Fibroblast of mammary gland (primary cell): ENCODE measurements around the gene DCN.

ENCODE experiments used
- DNase-seq: peaks from one replicate; pipeline ENCODE4 v3.0.0-alpha.2; 2010; ENCODE audit warnings: low read depth
- H3K4me3 ChIP-seq: 2 replicates; pipeline ENCODE4 v1.5.1; 2011; ENCODE audit warnings: low read depth, mild to moderate bottlenecking, low read length, moderate library complexity; ENCODE audit not compliant: control insufficient read depth
- TF ChIP-seq, protein P1 (sequence below): conservative IDR thresholded peaks from 2 replicates; pipeline ENCODE4 v1.5.1; 2011; ENCODE audit warnings: low read depth, low read length, inconsistent platforms; ENCODE audit not compliant: control insufficient read depth, insufficient read depth

The DCN gene

DNA sequence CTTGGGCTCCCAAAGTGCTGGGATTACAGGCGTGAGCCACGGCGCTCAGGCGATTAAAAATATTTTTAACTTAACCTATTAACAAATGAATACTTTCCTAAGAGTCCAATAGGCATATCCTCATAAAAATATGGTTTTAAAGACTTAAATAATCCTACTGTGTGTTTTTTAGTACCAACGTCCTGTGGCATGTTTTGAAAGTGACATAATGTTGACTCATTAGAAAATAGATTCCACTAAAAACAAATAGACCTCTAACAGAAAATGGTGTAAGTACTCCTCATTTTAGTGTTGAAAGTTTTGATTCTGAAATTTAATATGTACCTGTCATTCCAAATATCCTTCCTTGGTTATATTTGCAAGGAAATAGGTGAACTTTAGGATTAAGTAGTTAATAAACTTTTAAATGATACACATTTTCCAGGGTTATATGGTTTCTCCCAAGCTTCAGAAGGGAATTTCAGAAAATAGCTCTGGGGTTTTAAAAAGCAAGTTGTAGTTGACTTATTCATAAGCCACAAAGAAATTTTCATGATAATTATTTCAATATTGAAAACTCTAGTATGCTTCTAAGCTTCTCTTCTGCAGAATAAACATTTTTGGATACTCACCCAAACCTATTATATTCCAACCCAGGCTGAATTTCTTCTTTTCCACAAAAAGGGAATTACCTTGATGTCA is 59.2 kb downstream of the DCN start:
- peak; percentile 33 for DNase-seq
- H3K4me3 ChIP-seq = no peak overlapping the region
- TF ChIP-seq, protein P1, sequence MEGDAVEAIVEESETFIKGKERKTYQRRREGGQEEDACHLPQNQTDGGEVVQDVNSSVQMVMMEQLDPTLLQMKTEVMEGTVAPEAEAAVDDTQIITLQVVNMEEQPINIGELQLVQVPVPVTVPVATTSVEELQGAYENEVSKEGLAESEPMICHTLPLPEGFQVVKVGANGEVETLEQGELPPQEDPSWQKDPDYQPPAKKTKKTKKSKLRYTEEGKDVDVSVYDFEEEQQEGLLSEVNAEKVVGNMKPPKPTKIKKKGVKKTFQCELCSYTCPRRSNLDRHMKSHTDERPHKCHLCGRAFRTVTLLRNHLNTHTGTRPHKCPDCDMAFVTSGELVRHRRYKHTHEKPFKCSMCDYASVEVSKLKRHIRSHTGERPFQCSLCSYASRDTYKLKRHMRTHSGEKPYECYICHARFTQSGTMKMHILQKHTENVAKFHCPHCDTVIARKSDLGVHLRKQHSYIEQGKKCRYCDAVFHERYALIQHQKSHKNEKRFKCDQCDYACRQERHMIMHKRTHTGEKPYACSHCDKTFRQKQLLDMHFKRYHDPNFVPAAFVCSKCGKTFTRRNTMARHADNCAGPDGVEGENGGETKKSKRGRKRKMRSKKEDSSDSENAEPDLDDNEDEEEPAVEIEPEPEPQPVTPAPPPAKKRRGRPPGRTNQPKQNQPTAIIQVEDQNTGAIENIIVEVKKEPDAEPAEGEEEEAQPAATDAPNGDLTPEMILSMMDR = no peak

DNA sequence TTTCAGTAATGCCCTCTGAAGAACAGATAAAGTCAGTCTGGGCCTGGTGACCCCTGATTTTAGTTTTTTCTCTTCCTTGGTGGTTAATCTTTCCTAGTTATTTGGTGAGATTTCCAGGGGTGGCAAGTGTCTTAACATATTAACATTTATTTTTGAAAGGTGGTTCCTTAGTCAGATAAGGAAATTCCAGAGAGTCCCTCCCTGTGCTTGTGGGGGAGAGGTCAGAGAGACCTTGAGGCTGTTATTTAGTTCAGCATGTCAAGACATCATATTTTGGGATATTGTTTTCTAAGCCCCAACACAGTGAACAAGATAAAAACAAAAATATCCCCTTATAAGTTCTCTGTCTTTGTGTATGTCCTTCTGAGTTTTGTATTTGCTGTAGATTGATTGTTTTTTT is 61.8 kb downstream of the DCN start:
- H3K4me3 ChIP-seq = no peak overlapping the region
- TF ChIP-seq, protein P1 = no peak
- DNase-seq = no peak

DNA sequence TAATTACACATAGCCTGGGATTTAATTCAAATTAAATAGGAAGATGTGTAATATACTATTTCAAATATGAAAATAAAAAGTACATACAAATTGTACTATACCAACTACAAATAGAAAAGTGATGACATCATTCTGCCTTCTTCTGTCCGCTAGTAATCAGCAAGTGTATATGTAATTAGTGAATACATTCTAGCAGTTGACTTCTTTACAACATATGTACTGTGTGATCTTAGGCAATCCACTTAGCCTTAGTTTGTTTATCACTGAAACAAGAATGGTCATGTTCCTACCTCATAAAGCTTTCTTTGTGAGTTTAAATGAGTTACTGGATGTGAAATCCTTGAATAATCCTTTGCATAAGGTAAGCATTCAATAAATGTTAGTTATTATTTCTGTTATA is 63.5 kb downstream of the DCN start:
- DNase-seq = no peak
- no peak overlapping the region for H3K4me3 ChIP-seq
- TF ChIP-seq, protein P1 = no peak

DNA sequence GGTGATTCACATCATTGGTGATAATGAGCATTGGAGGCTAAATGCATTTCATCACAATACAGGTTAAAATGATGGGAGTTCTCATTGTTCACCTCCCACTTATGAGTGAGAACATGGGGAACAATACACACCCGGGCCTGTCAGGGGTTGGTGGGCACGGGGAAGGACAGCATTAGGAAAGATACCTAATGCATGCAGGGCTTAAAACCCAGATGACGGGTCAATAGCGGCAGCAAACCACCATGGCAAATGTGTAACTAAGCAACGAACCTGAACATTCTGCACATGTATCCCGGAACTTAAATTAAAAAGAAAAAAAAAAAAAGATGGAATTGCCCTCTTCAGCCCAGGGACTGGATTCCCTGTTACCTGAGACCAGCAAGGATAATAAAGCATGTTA is 69.0 kb downstream of the DCN start:
- no peak for DNase-seq
- H3K4me3 ChIP-seq = no peak overlapping the region
- TF ChIP-seq, protein P1 = no peak

DNA sequence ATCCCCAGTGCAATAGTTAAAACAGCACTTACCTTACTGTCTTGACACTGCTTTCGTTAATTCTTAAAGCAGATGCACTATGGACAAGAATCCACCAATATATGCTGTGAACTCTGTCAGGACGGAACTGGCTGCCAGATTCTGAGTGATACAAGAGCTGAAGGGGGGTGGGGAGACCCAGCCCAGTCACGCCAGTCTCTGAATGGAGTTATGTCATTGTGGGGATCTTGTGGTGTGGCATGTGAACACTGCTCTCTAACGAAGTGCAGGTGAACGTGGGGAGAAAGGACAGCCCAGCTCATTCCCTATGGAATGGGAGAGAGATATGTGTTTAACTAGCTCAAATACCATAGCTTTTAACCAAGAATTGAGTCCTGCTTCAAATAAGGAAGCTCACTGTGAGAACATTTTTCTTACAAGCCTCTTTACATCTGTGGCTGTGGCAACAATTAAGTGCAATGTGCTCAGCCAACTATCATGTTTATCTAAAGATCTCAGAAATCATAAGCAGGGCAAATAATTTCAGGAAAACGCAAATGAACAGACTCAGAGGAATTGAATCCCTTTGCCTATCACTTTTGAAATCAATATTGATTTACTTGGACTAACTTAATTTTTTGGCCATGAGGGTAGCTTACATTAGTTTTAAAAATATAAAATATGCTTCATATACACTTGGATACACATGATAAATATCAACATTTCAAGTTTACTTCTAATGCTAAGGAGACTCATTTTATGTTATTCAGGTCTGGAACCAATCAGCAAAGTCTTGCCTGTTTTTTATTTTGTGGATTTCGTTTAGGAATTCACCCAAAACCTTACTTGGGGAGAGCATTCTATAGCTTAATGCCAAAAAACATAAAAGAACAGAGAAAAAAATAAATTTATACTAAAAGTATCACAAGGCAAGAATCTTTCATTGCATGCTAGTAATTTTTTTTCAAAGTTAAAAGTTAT is 71.0 kb downstream of the DCN start, which contains the start of gene LUM:
LUM (minus strand) TSS at position 129 of the 960 bp plus-strand sequence. CDS start 2,515 bp downstream, outside the sequence.
- peak; percentile 81 for DNase-seq
- H3K4me3 ChIP-seq = peak within 1 kb of the TSS; percentile 51
- TF ChIP-seq, protein P1 = no peak

DNA sequence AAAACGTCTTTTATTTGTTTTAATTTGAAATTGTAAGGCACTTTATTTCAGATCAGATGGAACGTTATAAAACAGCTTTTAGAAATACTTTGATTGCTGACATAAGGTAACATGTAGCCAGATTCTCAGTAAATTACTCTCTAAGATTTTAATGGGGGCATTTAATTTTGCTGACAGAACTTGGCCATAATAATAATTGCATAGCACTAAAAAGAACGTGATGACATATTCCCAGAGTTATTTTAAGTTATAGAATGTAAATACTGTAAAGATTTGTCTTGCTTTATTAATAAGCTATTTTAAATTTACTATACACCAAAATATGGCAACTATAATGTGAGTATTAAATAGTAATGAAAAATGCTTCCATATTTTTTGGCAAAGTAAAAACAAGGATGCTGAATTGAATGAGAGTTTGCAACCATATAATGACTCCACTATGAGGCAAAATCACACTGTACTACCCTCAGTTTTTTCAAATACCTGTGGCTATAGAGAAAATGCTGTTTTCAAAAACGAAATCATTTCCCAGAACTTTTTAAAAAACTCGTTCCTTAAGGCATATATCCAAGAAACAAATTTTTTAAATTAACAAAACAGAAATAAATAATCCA is 72.2 kb downstream of the DCN start:
- TF ChIP-seq, protein P1 = no peak
- DNase-seq = no peak
- H3K4me3 ChIP-seq = peak overlapping the region; percentile 51
